ENCODE data around the gene KIRREL1.

Gene KIRREL1

DNA sequence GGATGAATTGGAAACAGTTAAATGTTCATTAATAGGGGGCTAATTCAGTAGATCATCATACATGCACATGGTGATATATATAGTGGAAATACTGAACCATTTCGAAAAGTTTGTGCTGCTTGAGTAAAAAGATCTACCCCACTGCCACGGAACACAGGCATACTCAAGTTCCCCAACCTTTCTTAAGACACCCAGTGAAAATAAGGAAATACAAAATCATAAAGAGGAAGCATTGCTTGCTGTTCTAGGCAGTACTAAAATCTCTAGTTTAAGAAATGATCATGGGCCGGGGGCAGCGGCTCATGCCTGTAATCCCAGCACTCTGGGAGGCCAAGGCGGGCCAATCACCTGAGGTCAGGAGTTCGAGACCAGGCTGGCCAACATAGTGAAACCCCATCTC, 37.6 kb upstream of the KIRREL1 start:
- TF ChIP-seq, protein P1, sequence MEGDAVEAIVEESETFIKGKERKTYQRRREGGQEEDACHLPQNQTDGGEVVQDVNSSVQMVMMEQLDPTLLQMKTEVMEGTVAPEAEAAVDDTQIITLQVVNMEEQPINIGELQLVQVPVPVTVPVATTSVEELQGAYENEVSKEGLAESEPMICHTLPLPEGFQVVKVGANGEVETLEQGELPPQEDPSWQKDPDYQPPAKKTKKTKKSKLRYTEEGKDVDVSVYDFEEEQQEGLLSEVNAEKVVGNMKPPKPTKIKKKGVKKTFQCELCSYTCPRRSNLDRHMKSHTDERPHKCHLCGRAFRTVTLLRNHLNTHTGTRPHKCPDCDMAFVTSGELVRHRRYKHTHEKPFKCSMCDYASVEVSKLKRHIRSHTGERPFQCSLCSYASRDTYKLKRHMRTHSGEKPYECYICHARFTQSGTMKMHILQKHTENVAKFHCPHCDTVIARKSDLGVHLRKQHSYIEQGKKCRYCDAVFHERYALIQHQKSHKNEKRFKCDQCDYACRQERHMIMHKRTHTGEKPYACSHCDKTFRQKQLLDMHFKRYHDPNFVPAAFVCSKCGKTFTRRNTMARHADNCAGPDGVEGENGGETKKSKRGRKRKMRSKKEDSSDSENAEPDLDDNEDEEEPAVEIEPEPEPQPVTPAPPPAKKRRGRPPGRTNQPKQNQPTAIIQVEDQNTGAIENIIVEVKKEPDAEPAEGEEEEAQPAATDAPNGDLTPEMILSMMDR (IDR thresholded peaks at IDR 0.05): no peak

DNA sequence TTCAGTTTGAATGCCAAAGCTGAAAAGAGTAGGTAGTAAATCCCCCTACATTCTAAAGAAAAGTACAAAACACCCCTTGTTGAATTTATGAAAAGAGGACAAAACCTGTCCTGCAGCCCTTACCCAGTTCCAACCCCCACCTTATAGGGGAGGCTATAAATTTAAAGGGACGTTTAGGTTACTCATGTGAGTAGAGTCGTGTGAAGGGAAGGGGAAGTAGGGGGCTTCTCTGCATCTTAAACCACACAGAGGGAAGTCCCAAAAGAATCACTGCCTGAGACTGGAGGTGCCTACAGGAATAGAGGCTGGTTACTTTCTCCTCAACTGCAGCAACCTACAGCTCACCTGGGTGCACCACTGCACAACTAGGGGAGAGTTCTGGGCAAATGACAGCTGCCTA, 36.7 kb upstream of the KIRREL1 start:
- TF ChIP-seq, protein P1 (IDR thresholded peaks at IDR 0.05): no peak

DNA sequence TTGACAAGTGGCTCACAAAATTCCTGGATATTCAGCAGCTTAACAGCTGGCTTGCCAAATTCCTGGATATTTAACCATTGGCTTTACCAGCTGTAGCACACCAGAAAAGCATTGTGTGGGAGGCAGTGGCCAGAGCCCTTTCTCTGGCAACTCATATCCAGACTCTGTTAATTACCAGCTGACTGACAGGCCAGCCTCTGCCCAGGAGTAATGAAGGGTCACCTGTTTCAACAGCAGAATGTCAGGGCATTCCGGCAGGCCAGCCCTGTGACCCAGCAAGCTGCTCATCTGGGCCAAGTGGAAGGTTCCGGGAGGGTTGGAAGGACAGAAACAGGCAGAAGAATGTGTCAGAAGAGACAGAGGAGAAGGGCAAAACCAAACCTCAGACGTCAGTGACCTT, 35.2 kb upstream of the KIRREL1 start:
- TF ChIP-seq, protein P1 (IDR thresholded peaks at IDR 0.05): no peak

DNA sequence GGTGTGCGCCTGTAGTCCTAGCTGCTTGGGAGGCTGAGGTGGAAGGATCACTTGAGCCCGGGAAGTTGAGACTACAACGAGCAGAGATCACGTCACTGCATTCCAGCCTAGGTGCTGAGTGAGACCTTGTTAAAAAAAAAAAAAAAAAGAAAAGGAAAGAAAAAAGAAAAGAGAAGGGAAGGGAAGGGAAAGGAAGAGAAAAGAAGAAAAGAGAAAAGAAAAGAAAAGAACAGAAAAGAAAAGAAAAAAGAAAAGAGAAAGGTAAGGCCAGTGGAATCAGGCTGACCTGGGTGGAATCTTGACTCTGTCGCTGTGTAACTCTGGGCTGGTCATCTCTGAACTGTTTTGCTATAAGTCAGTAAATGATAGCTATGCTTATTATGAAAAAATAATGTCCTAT, 33.7 kb upstream of the KIRREL1 start:
- TF ChIP-seq, protein P1 (IDR thresholded peaks at IDR 0.05): no peak

DNA sequence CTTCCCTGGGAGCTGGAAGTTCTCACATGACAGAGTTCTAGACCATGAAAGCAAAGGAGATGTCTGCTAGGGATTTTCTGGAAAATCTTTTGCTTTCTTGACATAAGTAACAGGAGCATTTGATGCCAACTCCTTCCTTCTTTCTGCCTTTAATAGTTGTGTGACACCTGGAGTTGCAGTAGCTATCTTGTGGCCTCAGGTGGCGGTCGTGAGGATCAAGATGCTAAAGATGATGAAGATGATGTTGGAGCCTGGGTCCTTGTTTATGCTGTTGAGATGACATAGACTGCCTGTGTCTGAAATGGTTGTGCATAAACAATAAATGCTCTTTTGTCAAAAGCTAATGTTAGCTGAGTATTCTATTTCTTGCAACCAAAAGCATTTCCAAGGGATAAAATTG, 32.7 kb upstream of the KIRREL1 start:
- TF ChIP-seq, protein P1 (IDR thresholded peaks at IDR 0.05): peak; percentile 20; the same call in 1 of the 2 replicates

DNA sequence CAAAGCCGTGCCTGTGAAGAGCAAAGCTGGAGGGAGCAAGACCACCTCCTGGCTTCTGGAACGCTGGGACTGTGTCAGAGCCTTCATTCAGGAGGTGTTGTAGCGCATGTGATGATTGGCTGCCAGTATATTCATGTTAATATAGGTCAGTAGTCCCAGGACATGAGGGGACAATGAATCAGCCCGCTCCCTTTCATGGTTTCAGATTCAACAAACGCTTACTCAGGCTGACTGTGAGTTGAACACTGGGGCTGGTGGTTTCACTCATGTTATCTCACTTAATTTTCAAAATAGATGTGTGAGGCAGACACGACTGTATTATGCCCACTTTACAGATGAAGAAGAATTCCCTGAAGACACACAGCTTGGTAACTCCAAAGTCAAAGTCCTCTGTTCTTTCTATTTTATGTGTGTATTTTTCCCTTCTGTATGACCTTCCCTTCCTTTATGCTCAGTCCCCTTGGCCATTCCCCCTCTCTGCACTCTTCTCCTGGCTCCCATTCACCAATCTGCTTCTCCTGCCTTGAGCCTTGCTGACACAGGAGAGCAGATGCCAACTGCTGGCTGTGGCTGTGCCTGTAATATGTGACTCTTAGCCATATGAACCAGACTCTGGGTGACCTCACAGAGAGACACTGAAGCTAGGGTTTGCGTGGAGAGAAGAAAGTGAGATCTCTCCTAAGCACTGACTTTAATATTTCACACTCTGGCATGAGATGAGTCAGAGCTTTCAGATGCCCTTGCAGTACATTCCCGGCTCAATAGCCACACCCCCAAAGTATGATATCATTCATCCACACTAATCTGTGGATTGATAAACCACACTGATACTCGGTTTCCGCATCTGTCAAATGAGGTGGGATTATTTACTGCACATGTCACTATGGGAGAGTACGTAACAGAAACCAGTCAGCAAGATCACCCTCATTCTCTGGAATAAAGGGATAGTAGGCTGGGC, 31.4 kb upstream of the KIRREL1 start:
- TF ChIP-seq, protein P1 (IDR thresholded peaks at IDR 0.05): no peak

DNA sequence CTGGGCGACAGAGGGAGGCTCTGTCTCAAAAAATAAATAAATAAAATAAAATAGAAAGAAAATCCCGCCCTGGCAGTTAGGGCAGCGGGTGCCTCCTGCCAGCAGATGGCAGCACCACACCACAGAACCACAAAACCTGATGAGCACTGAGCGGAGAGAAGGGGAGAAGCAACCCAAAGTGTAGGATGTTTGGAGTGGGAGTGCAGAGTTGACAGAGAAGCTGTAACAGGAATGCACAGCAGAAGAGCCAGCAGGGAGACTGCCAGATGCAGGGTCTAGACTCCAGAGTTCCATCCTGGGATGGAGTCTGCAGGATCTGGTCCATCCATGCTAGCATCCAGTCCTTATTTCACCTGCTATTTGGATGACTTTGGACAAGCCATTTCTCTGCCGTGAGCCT, 29.7 kb upstream of the KIRREL1 start:
- TF ChIP-seq, protein P1 (IDR thresholded peaks at IDR 0.05): peak; percentile 96
